HG02943 (cell line): ENCODE measurements around the gene FBXL20.
"Not testable (repeated sequence)": the region's sequence is repeated elsewhere in the genome, so short reads cannot be mapped to it uniquely, and the experiment has no call there.

Source experiments
- ATAC-seq: cut with Tn5 transposase; IDR thresholded peaks from one replicate; pipeline ENCODE4 v1.9.1; 2021; ENCODE audit warnings: mild to moderate bottlenecking, low read depth, moderate library complexity; ENCODE audit not compliant: unreplicated experiment

The FBXL20 gene, protein sequence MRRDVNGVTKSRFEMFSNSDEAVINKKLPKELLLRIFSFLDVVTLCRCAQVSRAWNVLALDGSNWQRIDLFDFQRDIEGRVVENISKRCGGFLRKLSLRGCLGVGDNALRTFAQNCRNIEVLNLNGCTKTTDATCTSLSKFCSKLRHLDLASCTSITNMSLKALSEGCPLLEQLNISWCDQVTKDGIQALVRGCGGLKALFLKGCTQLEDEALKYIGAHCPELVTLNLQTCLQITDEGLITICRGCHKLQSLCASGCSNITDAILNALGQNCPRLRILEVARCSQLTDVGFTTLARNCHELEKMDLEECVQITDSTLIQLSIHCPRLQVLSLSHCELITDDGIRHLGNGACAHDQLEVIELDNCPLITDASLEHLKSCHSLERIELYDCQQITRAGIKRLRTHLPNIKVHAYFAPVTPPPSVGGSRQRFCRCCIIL

DNA sequence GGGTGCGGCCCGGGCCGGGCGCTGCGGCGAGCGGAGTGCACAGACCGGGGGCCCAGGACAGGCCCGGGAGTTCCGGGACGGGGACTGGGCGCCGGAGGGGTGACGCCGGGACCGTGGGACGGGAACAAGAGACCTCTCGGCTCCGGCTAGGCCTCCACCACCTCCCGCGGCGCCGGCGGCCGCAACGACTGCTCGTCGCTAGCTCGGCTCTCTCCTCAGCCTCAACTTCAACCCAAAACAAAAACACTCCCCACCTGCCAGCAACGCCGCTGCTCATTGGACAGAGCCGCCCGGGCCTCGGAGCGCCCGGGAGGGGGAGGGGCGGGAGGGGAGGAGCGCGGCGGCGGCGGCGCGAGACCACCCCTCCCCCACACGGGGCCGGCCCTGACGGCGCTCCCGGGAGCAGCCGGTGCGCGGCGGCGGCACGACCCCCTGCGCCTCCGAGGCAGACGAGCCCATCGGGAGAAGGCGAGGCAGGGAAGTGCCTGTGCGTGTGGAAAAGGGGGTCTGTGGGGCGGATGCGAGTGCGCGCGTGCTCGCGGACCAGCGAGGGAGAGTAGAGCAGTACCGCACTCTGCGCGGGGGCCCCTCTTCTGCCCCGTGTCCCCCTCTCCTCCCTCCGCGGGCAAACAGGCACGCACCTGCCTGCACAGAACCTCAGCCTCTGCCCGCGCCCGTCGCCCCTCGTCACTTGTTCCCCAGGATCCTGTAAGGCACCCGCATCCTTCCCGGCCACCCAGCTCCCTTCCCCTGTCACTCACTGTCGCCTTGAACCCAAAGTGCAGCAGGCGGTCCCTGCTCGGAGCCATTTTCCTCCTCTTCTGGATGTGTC is at the start of gene FBXL20:
Gene FBXL20 (minus strand): TSS at position 215 of the 832 bp plus-strand sequence. CDS start 224 bp downstream, outside the sequence.
- ATAC-seq: peak; percentile 55

DNA sequence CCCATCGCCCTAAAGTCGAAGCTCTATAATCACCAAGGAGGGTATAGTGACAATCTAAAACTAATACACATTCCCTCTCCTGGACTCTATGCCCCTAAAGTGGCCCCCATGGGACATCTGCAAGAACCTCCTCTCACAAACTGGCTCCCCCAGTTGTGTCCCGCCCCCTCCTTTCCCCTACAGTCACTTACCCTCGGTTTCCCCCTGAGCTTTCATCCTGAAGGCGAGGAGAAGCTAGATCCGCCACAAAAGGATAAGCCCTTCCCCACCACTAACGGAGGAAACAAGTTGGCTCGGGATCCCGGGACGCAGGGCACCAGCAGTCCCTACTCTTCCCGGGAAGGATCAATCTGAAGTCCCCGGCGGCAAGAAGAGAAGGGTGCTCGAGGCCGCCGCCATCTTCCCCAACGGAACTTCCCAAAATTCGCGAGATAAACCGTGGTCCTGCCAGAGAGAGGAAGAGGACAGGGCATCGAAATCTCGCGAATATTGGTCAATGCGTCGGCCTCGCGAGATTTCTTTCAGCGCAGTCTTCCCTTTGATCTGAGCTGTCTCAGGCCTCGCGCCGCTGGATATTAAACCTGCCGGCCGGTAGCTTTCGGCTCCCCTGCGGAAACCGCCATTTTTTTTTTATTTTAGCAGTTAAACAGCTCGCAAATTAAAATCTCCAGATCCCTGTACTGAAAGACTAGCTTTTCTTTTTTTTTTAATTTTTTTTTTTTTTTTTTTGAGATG is 49.6 kb upstream of the FBXL20 start, which contains the start of gene MED1:
Gene MED1 (minus strand): TSS at position 417 of the 735 bp plus-strand sequence. CDS start 201 bp downstream, at position 216.
- peak; percentile 85 for ATAC-seq

GRCh38 chr17:39450051-39450450 is 48.6 kb upstream of the FBXL20 start:
- ATAC-seq: no peak

DNA sequence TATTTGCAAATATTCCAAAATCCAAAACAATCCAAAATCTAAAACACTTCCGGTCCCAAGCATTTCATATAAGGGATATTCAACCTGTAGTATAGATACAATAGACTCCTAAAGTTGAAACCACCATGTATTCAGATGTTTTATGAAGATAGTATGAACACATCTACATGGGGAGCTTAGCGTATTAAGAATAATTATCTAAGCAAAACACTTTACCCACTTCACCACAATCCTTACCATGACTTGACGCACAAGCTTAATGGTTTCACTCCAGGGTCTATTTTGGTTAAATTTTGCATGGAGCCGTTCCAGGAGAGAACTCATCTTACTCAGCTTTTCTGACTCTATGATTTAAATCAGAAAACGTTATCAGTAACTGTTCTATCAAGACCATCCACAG is 46.1 kb upstream of the FBXL20 start:
- ATAC-seq: no peak

DNA sequence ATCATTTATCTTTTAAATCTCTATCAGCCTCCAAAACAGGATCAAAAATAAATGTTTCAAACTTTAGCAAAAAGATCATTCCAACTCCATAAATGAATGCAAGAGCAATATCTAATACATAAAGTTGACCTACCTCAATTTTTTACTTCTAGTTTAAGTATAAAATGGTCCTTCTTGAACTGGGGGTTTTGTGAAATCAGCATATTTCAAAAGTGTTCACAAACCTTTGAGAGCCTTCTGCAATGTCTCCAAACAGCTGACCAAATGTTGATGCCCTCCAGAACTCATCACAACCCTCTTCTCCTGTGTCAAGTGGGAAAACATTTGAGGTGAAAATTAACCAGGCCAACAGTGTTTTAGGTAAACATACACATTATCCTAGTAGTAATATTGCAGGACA is 41.9 kb upstream of the FBXL20 start:
- no peak for ATAC-seq

DNA sequence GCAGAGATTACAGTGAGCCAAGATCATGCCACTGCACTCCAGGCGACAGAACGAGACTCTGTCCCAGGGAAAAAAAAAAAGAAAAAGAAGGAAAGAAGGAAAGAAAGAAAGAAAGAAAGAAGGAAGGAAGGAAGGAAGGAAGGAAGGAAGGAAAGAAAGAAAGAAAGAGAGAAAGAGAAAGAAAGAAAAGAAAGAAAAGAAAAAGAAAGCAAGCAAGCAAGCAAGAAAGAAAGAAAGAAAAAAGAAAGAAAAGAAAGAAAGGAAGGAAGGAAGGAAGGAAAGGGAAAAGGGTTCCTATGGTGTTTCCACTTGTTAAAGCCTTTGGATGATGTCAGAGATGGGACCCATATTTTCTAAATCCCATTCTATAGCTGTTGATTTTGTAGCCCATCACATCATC is 38.4 kb upstream of the FBXL20 start:
- not testable (repeated sequence) for ATAC-seq

DNA sequence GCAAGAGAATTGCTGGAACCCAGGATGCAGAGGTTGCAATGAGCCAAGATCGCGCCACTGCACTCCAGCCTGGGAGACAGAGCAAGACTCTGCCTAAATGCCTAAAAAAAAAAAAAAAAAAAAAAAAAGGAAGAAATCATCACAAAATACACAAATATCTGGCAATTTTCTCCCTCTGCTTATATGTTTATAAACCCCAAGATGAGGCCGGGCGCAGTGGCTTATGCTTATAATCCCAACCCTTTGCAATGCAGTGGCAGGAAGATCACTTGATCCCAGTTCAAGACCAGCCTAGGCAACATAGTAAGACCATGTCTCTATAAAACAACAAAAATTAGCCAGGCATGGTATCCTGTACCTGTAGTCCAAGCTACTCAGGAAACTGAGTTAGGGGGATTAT is 28.2 kb upstream of the FBXL20 start:
- no peak for ATAC-seq

- no peak for ATAC-seq
Measured at GRCh38 chr17:39416141-39416540, 14.7 kb upstream of the FBXL20 start.

DNA sequence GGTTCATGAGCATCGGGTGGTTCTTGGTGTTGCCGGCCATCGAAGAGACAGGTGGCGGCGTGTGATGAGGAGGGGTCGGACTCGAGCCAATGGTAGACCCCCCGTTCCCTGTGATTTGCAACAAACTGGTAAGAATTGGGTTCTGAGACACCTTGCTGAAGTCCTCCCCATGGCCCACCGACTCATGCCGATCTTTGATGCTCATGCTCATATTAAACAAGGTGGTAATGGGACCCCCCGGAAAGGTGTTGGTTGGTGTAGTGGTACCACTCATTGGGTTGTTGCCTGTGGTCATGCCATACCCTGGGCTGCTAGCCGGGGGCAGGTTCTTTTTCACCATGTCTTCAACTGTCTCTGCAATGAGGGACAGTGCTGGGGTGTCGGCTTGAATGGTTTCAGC is 8.9 kb upstream of the FBXL20 start:
- ATAC-seq: no peak

DNA sequence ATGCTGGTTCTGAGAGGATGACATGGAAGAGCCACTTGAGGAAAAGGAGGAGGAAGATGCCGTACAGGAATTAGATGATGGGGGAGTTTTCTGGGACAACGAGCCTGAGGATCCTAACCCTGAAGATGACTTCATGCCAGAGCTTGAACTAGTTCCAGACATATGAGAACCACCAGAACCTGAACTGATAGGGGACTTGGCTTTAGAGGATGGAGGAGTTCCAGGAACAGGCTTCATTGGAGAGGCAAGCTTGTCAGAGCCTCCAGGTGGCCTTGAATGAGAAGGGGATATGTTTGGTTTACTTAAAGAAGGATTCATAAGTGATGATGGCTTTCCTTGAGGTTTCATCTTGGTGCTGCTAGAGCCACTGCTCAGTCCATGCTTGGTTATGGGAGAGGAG is 6.9 kb upstream of the FBXL20 start:
- ATAC-seq: no peak

- ATAC-seq: no peak
Measured at GRCh38 chr17:39406951-39407350, 5.5 kb upstream of the FBXL20 start.

GRCh38 chr17:39405436-39405835 is 4.0 kb upstream of the FBXL20 start:
- no peak for ATAC-seq

- no peak for ATAC-seq
Measured at GRCh38 chr17:39404542-39405378, 3.3 kb upstream of the FBXL20 start.

DNA sequence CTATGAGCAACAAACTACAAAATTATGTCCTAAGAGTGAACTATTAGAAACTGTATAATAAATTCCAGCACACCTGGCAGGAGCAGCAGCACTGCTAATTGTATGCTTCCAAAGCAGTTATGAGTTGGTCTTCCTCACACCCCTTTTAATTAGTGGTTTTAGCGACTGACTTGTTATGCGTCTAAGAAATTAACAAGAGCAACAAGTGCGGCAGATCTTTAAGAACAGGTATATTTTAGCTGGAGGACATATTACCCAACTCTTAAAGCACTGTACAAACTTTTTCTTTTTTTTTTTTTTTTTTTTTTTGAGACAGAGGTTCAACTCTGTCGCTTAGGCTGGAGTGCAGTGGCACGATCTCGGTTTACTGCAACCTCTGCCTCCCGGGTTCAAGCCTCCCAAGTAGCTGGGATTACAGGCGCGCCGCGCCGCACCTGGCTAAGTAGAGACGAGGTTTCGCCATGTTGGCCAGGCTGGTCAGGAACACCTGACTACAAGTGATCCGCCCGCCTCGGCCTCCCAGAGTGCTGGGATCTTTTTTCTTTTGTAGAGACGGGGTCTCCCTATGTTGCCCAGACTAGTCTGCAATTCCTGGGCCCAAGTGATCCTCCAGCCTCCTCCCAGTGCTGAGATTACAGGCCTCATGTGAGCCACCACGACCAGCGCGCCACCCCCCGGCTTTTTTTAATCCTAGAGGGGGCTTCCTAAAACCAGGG is 1.6 kb upstream of the FBXL20 start:
- ATAC-seq: no peak

DNA sequence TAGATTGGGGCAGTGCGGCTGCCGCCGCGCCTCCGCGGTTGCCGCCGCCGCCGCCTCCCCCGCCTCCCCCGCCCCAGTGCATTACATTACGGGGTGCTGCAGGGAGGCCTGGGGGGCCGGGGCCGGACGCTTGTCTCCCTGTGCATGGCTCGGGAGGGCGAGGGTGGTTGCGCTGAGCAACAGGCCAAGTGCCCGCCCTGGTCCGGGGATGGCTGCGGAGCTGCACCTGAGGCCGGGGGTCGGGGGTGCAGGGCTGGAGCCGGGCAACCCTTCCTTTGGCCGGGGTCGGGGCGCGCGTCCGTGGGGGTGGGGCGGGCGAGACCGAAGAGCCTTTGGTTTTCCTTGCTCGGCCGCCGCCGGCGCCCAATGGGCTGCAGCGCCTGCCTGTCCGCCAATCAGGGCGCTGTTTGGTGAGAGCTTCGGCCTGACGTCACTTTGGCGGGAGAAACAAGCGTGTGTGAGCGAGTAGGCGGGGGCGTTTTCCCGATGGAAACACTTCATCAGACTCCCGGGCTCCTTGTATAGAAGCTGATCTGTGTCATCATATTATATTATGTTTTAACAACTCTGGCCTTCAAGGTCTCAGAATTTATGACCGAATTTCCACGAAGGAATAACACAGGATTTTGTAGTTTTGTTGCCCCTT is 941 bp upstream of the FBXL20 start:
- ATAC-seq: peak; percentile 59

DNA sequence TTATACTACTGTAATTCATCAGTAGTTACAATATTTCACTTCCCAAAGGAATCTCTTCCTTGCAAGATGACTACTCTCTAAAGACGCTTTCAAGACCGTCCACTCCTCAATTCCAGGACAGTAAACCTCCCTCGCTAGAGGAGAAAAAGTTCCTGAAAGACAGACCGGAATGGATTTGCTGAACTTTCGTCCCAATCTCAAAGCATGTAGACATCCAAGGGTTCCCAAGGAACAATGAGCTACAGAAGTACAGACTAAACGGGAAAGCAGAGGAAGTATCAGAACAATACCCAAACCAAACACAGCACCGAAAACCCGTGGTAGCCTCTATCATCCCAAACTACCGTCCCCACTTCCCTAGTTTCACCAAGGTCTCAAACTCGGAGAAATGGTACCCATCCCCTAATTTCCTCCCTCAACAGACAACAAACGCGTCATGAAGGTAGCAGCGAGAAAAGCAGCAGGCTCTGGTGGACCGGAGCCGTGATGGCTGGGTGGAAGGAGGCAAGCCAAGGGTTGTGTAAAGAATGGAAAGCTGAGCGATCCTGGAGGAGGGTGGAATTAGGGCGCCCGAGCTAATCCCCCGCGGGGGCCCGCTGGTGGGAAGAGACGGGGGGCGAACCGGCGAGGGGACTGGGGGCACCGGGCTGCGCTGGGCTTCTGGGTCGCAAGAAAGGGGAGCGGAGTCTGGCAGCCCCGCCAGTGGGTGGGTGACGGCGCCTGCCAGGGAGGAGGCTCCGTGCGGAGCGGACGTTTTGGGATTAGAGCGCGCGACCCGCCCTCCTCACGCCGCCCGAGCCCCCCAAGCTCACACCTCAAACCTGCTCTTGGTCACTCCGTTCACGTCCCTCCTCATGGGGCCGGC is 647 bp downstream of the FBXL20 start:
- peak; percentile 11 for ATAC-seq

DNA sequence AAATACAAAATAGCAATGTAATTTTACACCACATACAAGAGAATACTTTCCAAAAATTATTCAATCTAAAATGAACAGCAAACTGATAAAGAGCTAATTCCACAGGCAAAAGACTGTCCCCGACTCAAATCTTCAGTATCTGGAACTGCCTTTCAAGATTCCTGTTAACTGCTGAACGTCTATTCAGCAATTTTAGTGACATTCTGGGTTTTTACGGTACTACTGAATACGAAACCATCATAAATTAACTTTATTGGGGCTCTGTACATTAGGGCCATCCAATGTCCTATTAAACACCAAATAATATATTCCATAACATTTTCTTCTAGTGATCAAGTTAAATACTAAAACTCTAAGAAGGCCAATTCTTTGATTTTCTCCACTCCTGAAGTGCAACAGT is 1.6 kb downstream of the FBXL20 start:
- ATAC-seq: no peak

- no peak for ATAC-seq
Measured at GRCh38 chr17:39393736-39394135, 7.7 kb downstream of the FBXL20 start.
